ENCODE measurements around the gene EXPH5. TPM values are rescaled to one million over a fixed set of nuclear protein-coding genes. Genes with fewer than 3 reads are reported as not detected.

EXPH5 gene
- total and polyA plus RNA-seq, 2 experiments from 2014 or later = not detected

GRCh38 chr11:108593923-108594434 is 411 bp upstream of the EXPH5 start:
- no peaks in the 10 kb centered on the region for H3F3A ChIP-seq (ENCODE audit: insufficient read depth)
- peak overlapping the region; percentile 82 for H3K4me3 ChIP-seq
- DNase-seq = no peak
- H3K79me2 ChIP-seq (ENCODE audit: insufficient read depth) = no peaks in the 10 kb centered on the region
- peaks cover 62% of the 10 kb centered on the region for H3K27me3 ChIP-seq (replicated peaks; ENCODE audit: insufficient read depth)
- no peak overlapping the region for H3K27ac ChIP-seq
- TF ChIP-seq EZH2 (IDR thresholded peaks at IDR 0.05; ENCODE audit: insufficient read depth, poor library complexity, severe bottlenecking) = no peak
- no peaks in the 10 kb centered on the region for H3K36me3 ChIP-seq (ENCODE audit: low read depth)
- H3K9me3 ChIP-seq (ENCODE audit: low read depth) = no peaks in the 10 kb centered on the region
- H4K20me1 ChIP-seq (ENCODE audit: insufficient read depth) = no peaks in the 10 kb centered on the region
- no peaks in the 10 kb centered on the region for H3K4me1 ChIP-seq (ENCODE audit: insufficient read depth)
- no peaks in the 10 kb centered on the region for H3K9me2 ChIP-seq (ENCODE audit: insufficient read depth)
- peak overlapping the region; percentile 99 for H3K4me2 ChIP-seq (ENCODE audit: unreplicated experiment)
- peak overlapping the region; percentile 85 for H2AFZ ChIP-seq
- in situ Hi-C loops (cut with MboI) = no loop called here
- WGBS, 2 experiments (ENCODE audit: low coverage in 1 of 2, low lambda C conversion rate in 2 of 2, missing lambda C conversion rate in 2 of 2) = 7 to 10% methylated on average over 5 of the region's 5 CpGs
- H3K9ac ChIP-seq = no peak overlapping the region

- no peaks in the 10 kb centered on the region for H3K4me1 ChIP-seq (ENCODE audit: insufficient read depth)
- H2AFZ ChIP-seq = peak overlapping the region; percentile 85
- DNase-seq = peak; percentile 32
- no peaks in the 10 kb centered on the region for H3K36me3 ChIP-seq (ENCODE audit: low read depth)
- H3K4me2 ChIP-seq (ENCODE audit: unreplicated experiment) = peak overlapping the region; percentile 99
- peaks cover 58% of the 10 kb centered on the region for H3K27me3 ChIP-seq (replicated peaks; ENCODE audit: insufficient read depth)
- no peaks in the 10 kb centered on the region for H3F3A ChIP-seq (ENCODE audit: insufficient read depth)
- H4K20me1 ChIP-seq (ENCODE audit: insufficient read depth) = no peaks in the 10 kb centered on the region
- TF ChIP-seq EZH2 (IDR thresholded peaks at IDR 0.05; ENCODE audit: insufficient read depth, poor library complexity, severe bottlenecking) (no peak), EZH2phosphoT487 (IDR thresholded peaks at IDR 0.05; ENCODE audit: insufficient read depth, low read depth) (no peak)
- no peaks in the 10 kb centered on the region for H3K79me2 ChIP-seq (ENCODE audit: insufficient read depth)
- no peaks in the 10 kb centered on the region for H3K9me2 ChIP-seq (ENCODE audit: insufficient read depth)
- no peaks in the 10 kb centered on the region for H3K9me3 ChIP-seq (ENCODE audit: low read depth)
- no peak overlapping the region for H3K9ac ChIP-seq
- no peak overlapping the region for H3K27ac ChIP-seq
- in situ Hi-C loops (cut with MboI) = no loop called here
- peak overlapping the region; percentile 82 for H3K4me3 ChIP-seq
- WGBS, 2 experiments (ENCODE audit: low coverage in 1 of 2, low lambda C conversion rate in 2 of 2, missing lambda C conversion rate in 2 of 2) = 2 to 4% methylated on average over 19 to 37 of the region's 43 CpGs
Measured at GRCh38 chr11:108592591-108593213, 866 bp downstream of the EXPH5 start.

GRCh38 chr11:108591893-108592292 is 1.7 kb downstream of the EXPH5 start:
- Histone ChIP-seq H3F3A (ENCODE audit: insufficient read depth) (no peaks in the 10 kb centered on the region), H3K27ac (no peak overlapping the region), H3K36me3 (ENCODE audit: low read depth) (no peaks in the 10 kb centered on the region), H3K4me2 (ENCODE audit: unreplicated experiment) (no peak overlapping the region), H3K9me3 (ENCODE audit: low read depth) (no peaks in the 10 kb centered on the region), H4K20me1 (ENCODE audit: insufficient read depth) (no peaks in the 10 kb centered on the region), H3K27me3 (replicated peaks; ENCODE audit: insufficient read depth) (peaks cover 54% of the 10 kb centered on the region), H3K79me2 (ENCODE audit: insufficient read depth) (no peaks in the 10 kb centered on the region), H3K9ac (no peak overlapping the region), H2AFZ (no peak overlapping the region), H3K4me1 (ENCODE audit: insufficient read depth) (no peaks in the 10 kb centered on the region), H3K9me2 (ENCODE audit: insufficient read depth) (no peaks in the 10 kb centered on the region), H3K4me3 (no peak overlapping the region)
- 96 to 99% methylated on average over 4 of the region's 4 CpGs for WGBS, 2 experiments (ENCODE audit: low coverage in 1 of 2, low lambda C conversion rate in 2 of 2, missing lambda C conversion rate in 2 of 2)
- DNase-seq = no peak
- TF ChIP-seq EZH2phosphoT487 (IDR thresholded peaks at IDR 0.05; ENCODE audit: insufficient read depth, low read depth) = no peak
- in situ Hi-C loops (cut with MboI) = no loop called here

GRCh38 chr11:108589136-108589535 is 4.4 kb downstream of the EXPH5 start:
- WGBS, 2 experiments (ENCODE audit: low coverage in 1 of 2, low lambda C conversion rate in 2 of 2, missing lambda C conversion rate in 2 of 2) = 7 to 19% methylated on average over 1 of the region's 1 CpG
- H3K79me2 ChIP-seq (ENCODE audit: insufficient read depth) = no peaks in the 10 kb centered on the region
- H3K4me1 ChIP-seq (ENCODE audit: insufficient read depth) = no peaks in the 10 kb centered on the region
- no peak overlapping the region for H3K27ac ChIP-seq
- in situ Hi-C loops (cut with MboI) = no loop called here
- no peak overlapping the region for H3K9ac ChIP-seq
- no peaks in the 10 kb centered on the region for H3K9me2 ChIP-seq (ENCODE audit: insufficient read depth)
- H4K20me1 ChIP-seq (ENCODE audit: insufficient read depth) = no peaks in the 10 kb centered on the region
- DNase-seq = no peak
- no peak overlapping the region for H3K4me2 ChIP-seq (ENCODE audit: unreplicated experiment)
- no peak overlapping the region for H3K4me3 ChIP-seq
- peaks cover 32% of the 10 kb centered on the region for H3K27me3 ChIP-seq (replicated peaks; ENCODE audit: insufficient read depth)
- no peaks in the 10 kb centered on the region for H3F3A ChIP-seq (ENCODE audit: insufficient read depth)
- TF ChIP-seq EZH2phosphoT487 (IDR thresholded peaks at IDR 0.05; ENCODE audit: insufficient read depth, low read depth) (no peak), EZH2 (IDR thresholded peaks at IDR 0.05; ENCODE audit: insufficient read depth, poor library complexity, severe bottlenecking) (no peak)
- H2AFZ ChIP-seq = no peak overlapping the region
- no peaks in the 10 kb centered on the region for H3K9me3 ChIP-seq (ENCODE audit: low read depth)
- H3K36me3 ChIP-seq (ENCODE audit: low read depth) = no peaks in the 10 kb centered on the region
